Suppressor macrophage treated with lipopolysaccharide for 1 hour (primary cell): ENCODE data around the gene ZHX3.
"Not testable (repeated sequence)": the region's sequence is repeated elsewhere in the genome, so short reads cannot be mapped to it uniquely, and the experiment has no call there.

Experiments used
- DNase-seq, 3 donors: peaks; one replicate each; pipeline ENCODE4 v3.0.0-alpha.2; 2020 to 2022

The ZHX3 gene

DNA sequence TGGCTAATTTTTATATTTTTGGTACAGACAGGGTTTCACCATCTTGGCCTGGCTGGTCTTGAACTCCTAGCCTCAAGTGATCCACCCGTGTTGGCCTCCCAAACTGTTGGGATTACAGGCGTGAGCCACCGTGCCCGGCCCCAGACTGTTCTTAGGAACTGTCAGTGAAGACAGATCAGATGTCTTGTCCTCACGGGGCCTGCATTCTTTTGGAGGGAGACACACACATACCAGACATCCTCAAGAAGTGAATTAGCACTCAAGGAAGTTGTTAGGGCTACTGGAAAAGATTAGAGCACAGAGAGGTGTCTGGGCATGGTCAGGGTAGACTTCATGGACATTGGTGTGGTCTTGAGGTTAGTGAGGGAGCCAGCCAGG, 12.8 kb upstream of the ZHX3 start:
- DNase-seq, result no peak

DNA sequence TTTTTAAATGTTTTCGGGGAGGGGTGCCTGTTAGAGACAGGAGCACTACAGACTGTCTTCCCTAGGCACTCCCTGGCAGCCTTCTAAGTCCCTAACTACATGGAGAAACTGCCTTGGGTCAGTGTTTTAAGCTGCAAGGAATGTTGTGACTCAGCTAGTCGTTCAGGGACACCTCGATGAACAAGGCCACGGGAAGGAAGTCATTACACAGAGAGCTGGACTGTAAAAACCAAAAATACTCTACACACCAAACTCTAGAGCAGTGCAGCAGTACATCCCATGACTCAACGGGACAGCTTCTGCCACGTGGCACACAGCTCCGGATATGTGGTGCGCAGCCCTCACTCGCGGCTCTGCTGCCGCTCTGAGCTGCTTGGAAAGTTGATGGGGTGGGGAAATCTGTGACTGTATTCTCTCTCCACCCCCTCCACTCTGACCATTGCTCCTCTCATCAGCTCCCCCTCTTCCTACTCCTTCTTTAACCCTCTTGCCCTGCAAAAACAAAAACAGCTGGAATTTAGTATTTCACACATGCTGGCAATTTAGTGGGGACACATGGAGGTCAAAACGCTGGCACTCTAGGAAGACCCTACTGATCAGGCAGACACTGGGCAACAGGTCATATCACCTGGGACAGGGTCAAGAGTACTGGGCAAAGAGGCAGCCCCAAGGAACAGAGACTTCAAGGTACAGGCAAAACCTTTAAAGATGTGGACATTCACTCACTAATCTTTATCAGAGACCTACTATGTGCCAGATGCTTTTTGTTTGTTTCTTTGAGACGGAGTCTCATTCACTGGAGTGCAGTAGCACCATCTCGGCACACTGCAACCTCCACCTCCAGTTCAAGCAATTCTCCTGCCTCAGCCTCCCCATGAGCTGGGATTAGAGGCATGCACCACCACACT, 12.2 kb upstream of the ZHX3 start:
- peak; percentile 86 to 90 (median 89) for DNase-seq

DNA sequence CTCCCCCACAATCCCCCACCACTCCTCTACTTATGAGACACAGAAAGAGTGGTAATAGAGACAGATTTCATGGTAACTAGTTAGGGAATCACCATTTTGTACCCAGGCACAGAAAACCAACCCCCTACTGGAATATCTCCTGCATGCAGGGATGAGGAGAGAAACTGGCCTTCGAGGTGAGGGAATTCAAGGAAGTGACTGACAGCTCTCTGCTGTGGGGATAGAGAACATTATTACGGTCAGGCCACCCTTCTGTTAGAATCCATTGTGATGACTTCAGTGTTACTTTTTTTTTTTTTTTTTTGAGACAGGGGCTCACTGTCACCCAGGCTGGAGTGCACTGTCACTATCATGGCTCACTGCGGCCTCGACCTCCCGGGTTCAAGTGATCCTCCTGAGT, 9.6 kb upstream of the ZHX3 start:
- no peak for DNase-seq

DNA sequence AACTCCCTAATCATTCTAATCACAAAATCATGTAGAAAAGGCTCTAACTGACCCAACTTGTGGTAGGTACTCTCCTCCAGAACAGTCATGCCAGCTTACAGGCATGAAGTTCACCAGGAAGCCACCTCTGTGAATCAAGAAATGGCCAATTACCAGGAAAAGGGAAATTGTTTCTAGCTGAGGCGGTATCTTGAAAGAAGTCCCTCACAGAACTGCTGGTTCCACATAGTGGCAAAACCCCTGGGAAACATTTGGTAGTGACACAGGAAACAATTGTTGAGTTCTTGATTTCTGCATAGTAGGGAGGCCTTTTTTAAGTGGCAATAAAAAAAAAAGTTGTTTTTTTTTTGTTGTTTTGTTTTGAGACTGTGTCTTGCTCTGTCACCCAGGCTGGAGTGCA, 3.4 kb upstream of the ZHX3 start:
- DNase-seq, result peak; percentile 38 to 51 (median 41)

DNA sequence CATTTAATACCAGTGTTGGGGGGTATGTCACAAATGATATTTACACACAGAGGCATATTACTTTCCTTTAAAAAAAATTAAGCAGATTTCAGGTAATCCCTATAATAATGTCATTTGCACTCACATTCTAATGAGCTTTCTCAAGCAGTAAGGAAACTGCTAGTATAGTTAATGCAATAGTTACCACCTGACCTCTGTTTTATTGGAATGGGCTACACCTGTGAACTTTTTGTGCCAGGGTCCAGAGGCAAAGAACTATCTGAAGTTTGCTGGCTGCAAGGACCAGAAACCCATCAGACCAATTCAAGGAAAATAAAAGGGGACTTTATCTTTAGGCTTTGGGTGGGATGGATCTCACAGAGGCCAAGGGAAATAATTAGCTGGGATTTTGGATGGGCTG, 2.9 kb upstream of the ZHX3 start:
- no peak for DNase-seq

DNA sequence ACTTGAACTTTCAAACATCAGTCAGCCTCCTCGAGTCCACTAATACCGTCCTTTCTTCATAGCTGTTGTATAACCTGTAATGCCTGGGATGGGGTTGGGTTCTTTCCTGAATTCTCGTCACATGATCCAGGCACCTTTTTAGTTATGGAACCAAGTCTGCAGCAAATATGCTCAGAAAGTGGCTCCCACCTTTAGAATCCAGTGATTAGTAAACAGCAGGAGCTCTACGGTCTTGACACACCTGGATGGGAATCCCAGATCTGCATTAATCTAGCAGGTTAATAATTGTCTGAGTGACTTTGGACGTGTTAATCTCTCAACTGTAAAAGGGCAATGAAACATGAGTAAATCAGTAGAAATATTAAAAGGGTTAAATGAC, 729 bp upstream of the ZHX3 start:
- no peak for DNase-seq

DNA sequence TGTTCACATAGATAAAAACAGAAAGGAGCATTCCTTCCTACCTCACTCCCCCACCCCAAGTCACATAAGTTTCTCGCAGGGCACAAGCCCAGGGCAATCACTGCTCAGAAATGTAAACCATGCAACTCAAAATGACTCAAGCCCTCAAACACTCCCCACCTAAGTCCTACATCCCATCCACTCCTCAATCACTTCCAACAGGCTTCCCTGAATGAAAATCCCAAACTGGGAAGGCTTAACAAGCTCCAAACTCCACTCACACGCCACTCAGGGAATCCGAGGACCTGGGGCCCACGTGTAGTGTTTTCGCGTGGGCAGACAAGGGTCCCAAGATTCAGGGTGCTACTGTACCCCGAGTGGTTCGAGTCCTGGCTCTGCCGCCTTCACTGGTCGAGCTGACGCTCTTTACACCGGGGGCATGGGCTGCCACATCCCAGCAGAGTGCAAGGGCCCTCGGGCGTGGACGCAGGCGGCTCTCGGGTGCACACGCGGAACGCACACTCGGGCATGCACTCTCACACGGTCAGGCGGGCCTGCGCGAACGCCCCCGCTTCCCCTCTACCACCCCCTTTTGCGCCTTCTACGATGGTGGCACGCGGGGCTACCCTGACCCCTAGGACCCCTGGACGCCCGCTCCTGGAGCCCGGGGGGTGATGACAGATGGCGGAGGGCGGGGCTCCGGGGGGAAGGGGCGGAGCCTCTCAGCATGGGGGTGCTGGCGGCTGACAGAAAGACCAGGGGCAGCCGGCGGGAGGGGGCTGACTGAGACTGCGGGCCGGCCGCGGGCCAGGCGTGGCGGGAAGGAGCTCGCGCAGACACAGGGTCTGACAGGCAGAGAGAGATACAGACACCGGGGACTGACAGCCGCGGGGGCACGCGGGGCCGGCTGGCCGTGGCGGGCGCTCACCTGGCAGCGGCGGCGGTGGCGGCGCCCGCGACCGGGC, 657 bp downstream of the ZHX3 start:
- peak; percentile 40 to 84 (median 66) for DNase-seq

DNA sequence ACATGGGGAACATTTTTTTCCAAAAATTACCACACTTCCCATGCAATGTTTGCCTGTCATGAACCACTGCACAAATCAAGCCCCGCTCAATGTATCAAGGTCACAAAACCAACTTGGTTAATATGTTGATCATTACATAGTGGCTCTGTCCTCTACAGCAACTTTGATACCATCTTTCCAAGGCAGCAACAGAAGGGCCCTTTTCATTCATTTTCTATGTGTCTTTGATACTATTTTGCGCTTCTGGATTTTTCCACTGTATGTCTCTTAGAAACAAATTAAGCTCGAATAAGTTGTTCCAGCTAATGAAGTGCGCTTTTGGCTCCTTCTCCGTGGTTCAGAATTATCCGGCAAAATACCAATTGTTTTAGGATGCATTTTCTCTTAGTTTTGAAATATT, 1.5 kb downstream of the ZHX3 start:
- no peak for DNase-seq

DNA sequence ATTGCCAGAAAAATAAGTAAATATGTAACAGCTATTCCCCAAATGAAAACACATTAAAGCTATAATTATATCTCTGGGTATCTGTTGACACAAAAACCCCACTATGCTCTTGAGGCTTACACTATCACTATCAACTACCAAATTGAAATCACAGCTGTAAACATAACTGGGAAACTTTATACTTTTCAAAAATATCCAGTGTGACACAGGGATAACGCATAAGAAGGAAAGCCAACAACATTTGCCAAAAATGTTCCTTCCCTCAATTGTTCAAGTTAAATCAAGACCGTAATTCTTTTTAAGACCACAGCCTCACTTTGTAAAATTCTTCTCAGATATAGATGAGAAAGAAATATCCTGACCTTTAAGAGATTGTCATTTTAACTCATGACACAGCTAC, 3.1 kb downstream of the ZHX3 start:
- no peak for DNase-seq

DNA sequence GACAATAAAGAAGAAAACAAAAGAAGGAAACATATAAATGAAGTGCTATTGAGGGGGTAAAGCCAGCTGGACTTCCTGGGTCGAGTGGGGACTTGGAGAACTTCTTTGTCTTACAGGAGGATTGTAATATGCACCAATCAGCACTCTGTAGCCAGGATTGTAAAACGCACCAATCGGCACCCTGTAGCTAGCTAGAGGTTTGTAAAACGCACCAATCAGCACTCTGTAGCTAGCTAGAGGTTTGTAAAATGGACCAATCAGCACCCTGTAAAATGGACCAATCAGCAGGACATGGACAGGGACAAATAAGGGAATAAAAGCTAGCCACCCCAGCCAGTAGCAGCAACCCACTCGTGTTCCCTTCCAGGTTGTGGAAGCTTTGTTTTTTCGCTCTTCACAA, 5.5 kb downstream of the ZHX3 start:
- not testable (repeated sequence) for DNase-seq

DNA sequence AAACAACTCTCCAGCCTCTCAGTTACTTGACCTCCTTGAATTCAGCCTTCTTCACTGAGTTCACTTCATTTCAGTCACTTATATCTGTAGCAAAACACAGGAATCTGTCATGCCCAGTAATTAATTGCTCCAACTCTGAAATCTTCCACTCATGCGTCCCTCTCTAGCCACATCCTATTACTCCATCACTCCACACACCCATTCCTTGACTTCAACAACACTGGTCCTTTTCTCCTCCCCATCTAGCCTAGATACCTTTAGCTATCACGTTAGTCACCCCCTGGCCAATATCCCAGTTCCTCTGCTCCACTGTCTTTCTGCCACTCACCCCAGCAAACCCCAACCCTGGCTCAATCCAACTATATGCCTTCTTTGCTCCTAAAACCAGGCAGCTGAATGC, 7.7 kb downstream of the ZHX3 start:
- DNase-seq, result no peak

DNA sequence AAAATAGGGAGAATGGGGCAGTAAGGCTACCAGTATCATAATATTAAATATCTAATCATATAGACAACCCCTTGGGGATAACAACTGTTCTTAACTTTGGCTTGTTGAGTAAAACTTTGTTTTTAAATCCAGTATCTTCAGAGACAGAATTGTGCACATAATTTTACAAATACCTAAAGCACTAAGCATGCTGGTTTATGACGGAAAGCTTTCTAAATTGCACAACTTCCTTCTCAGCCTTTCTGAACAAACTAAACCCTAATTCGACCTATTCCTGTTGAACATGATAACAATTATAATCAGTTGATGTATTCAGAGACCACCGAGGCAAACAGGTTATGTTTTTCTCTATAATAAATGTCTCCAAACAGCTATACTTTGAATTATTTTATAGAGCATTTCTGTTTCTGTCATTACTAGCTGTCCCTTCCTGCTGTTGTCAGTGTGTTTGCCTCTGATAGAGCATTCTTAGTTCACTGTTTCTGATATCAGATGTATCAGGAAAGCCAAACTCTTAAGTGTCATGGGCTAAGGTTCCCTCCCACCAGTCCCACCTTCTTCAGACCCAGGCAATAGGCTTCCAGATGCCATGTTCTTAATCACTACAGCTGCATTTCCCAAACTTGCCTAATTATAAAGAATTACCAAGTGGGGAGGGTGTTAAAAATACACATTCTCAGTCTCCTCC, 8.7 kb downstream of the ZHX3 start:
- peak in 2 of 3 donors; percentile 25 to 41 for DNase-seq

DNA sequence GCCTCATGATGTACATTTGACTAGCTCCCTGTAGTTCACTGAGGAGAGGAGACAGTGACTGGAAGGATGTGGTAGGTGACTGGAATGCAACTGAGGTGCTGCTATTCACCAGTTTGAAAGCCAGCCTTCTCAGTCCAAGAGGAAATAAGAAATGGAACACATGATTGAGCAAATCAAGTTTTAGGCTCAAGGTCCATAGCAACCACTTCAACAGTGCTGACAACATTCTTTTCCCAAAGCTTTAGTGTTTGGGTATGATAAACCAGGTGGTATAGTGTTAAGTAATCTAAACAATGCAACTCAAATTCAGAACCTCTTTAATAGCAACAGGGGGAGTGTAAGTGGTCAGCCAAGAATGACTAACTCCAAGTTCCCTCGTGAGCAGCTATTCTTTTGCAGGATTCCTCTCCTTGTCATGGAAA, 9.2 kb downstream of the ZHX3 start:
- no peak for DNase-seq

DNA sequence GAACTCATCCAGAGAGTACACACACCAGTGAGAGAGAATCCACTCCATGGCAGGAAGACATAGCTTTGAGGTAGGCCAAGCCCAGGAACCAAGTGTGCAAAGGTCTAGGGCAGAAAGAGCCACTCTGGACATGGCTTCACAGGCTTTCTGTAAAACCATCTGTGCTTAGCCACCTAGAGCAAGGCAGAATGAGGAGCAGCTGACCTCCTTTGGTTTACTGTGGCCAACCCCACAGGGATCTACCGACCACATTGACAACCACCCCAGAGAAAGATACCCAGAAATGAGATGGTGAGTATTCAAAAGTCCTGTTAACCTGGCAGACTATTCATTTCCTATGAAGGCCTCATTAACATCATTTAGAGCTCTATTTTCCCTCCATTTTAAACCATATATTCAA, 10.5 kb downstream of the ZHX3 start:
- DNase-seq, result no peak

DNA sequence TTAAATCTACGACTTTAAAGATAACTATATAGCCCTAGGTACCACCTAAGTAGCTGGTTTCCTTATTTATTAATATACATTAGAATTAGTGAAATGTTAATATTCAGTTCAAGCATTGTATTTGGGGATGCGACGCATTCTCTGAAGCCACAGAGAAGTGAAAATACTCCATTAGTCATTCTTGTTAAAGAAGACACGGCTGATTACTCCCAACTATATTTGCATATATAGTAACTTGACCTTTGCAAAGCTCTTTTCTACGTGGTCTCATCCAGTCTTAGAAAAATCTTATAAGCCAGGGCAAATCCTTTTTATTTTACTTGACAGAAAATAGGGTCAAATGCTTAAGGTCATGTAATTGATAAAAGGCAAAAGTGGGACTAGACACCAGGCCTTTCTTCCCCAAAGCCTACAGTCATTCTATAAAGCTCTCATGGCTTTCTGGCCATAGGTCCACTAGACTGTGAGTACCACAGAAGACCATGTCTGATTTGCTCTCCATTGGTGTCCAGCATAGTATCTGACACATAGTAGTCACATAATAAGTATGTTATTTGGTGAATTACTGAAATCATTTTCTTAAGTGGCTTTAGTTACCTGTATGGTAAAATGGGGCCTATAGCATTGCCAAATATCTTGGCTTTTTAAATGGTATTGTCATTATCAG, 11.3 kb downstream of the ZHX3 start:
- DNase-seq, result peak in 1 of 3 donors; percentile 46

DNA sequence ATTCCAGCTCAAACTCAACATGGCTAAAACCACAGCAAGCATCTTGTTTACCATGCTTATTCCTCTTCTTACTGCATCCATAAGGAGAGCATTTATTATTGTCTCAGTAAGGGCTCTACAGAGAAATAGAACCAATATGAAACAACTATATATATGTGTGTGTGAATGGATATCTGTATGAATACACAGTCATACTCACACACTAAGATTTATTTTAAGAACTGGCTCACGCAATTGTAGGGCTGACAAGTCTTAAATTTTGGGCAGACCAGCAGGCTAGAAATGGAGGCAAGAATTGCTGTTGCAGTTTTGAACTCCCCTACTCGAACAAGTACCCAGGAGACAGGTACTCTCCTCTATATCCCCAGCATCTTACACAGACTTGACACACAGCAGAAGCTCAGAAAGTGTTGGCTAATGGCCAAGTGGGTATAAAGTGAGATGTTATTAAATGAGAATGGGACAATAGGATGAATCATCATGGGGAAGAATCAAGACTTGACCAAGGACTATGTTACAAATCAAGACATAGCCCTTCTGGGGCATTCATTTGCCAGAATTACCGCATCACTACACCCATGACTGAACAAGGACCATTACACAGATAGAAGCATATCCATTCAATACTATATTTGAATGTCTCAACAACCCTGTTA, 13.0 kb downstream of the ZHX3 start:
- no peak for DNase-seq

DNA sequence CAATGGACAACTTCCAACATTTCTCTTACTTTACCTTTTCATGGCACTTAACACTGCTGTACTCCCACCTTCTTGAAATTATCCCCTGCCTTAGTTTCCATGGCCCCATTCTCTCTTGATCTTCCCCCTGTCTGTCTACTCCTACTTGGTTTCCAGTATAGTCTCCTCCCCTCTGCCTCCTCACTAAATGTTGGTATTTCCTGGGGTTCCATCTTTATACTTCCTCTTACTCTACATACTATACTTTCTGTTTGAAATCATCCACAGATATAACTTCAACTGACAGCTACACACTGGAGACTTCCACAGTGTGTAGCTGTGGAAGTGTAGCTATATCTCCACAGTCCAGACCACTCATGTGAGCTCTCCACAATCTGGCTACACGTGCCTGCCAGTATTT, 13.5 kb downstream of the ZHX3 start:
- DNase-seq, result peak in 2 of 3 donors; percentile 38 to 39

DNA sequence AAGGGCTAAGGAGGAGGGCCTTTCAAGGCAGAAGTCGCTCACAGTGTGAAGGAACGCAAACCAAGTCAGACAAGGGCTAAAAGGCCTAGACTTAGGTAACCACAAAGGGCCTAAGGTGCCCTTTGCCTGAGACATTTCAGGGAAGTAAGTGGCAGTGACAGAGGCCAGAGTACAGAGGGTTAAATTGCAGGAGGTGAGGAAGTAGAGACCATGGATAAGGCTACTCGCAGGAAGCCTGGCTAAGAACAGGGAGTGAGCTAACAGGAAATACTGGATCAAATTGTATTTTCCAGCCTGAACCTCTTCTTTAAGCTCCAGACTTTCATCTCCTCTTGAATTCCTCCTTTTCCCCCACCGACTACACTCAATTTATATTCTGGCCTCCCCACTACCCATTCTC, 16.6 kb downstream of the ZHX3 start:
- DNase-seq, result no peak

DNA sequence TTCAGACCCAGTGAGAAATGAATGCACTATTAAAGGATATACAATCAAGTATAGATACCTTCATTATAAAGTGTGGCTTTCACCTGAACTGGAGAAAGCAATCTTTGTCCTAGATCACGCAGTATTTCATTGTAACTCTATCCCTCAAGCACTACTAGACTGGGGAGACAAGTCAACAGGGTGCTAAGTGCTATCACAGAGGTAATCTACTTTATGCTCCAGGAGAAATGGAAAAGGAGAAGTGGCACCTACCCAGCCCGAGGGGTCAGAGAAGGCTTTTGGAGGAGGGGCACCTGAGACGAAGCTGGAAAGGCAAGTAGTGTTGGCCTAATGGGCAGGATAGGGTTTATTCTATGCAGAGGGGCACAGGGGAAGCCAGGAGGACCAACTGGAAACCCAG, 17.1 kb downstream of the ZHX3 start:
- DNase-seq, result no peak

DNA sequence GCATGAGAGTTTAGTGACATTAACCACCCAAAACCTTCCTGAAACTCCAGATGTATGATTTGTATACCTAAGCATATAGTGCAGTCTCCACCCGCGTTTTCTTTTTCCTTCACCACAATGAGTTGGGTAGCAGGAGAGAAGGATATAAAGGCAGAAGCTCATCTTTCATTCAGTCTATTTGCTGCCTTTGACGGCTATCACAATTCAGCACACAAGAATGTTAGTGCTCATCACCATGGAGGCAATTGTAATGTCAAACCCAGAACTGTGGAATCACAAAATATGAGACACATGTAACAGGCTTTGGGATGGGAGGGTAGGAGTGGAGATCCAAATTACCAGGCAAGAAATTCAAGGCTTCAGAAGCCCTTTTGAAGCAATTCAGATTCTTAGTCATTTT, 17.6 kb downstream of the ZHX3 start:
- DNase-seq, result no peak

DNA sequence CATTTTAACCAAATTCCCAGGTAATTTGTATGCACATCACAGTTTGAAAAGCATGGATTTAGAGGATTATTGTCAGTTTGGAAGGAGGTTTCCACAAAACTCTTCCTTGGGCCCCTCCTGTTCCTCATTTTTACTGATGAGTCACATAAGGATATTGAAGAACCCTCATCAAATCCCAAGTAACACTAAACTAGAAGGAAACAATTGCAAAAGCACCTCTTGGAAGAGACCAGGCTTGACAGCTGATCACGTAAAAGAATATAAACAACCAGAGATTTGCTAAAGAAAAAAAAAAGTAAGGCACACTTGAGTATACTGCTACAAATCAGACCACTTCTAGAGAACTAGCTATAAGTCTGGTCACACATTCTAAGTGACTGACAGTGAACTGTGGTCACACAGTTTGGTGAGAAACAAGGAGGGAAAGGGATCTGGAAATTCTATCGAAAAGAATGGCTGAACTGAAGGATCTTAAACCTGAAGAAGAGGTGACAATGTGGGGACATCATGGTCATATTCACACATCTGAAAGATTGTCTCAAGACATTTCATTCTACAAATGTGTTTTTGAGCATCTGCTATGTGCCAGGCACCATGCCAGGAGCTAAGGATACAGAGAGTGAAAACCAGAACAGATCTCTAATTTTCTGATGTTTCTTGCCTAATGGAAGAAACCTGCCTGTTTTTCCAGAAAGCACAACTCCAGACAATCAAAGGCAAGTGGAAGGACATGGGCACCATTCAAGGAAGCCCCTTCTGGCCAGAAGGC, 24.1 kb downstream of the ZHX3 start:
- no peak for DNase-seq
